Stimulated activated CD8-positive, alpha-beta memory T cell treated with anti-CD3 and anti-CD28 coated beads, Interleukin-15, amount 100 ng/mL, for 4 hours (primary cell): ENCODE data around the gene PRKAG2.
"Not testable (repeated sequence)": the region's sequence is repeated elsewhere in the genome, so short reads cannot be mapped to it uniquely, and the experiment has no call there.

Source experiments
- DNase-seq, 2 donors: peaks; one replicate each; pipeline ENCODE4 v3.0.0-alpha.2; 2020; ENCODE audit warnings: low read depth in 2 of 2

The PRKAG2 gene

DNA sequence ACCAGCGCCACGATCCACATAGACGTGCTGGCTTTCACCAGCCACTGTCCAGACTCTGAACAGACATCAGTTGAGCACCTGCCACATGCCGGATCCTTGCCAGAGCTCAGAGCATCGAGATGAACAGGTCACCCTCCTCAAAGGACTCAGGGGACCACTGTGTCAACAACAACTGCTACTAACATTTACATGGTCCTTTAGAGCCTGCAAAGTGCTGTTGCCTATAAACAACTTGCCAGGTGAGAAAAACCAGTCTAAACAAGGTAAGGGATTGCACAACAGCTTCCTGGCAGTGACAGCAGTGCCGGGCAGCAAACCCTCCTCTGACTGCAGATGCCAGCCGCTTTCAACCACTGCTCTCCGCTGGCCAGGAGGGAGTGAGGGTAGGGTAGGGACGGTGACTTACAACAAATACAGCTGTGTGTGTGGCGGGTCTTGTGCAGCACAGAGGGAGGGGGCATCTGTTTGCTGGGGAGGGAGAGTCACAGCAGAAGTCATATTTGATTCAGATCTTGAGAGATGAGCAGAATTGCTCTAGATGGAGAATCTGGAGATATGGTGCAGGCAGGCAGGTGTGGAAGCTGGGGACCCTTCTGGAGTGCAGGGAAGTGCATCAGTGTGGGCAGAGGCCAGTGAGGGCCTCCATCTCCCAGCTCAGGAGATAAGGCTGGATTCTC, 324.4 kb downstream of the PRKAG2 start:
- no peak for DNase-seq

DNA sequence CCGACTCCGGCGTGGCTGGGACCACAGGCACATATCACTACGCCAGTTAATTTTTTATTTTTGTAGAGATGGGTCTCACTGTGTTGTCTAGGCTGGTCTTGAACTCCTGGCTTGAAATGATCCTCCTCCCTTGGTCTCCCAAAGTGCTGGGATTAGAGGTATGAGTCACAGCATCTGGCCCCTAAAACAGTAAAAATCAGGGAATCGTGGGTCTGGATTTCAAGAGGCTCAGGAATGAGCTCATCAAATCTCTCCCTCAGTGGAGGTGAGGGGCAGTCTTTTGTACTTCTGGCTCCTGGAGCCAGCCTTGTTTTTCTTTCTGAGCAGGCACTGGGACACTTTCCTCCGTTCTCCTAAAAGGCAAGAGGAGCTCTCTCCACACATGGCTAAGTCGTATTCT, 325.1 kb downstream of the PRKAG2 start:
- DNase-seq = no peak

DNA sequence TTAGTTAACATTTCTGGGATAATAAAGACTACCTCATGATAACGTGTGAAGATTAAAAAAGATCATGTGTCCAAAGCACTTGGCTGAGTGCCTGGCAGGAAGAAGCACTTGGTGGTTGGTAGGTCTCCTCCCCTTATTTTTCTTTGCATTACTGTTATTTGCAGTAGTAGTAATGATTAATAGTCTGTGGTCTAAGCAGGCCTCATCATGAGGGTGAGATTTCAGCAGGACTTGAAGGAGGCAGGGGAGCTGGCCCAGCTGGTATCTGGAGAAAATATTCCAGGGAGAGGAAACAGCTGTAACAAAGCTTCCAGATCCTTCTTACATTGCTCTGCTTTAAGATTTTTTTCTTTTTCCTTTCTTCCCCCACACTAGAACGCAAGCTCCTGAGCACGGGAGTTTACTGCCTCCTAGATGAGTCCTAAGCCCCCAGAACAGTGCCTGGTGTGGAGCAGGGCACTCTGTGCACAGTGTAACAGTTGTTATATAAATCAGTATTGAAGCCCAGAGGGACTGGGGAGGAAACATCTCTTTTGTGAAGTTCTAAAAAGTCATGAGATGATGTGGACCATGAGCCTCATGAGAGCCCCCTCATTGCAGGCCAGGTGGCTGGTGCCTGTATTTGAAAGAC, 326.1 kb downstream of the PRKAG2 start:
- no peak for DNase-seq

DNA sequence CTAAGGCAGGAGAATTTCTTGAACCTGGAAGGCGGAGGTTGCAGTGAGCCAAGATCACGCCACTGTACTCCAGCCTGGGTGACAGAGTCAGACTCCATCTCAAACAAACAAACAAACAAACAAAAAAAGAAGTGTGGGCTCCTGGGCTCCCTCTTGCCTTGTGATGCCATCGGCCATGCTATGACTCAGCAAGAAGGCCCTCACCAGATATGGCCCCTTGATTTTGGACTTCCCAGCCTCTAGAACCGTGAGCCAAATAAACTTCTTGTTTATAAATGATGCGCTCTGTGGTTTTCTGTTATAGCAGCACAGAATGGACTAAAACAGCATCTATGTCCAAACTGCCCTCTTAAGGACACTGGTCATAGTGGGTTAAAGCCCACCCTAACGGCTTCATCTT, 327.3 kb downstream of the PRKAG2 start:
- no peak for DNase-seq

- DNase-seq = no peak
These were observed 327.8 kb downstream of the PRKAG2 start for GRCh38 chr7:151549083-151549482.

DNA sequence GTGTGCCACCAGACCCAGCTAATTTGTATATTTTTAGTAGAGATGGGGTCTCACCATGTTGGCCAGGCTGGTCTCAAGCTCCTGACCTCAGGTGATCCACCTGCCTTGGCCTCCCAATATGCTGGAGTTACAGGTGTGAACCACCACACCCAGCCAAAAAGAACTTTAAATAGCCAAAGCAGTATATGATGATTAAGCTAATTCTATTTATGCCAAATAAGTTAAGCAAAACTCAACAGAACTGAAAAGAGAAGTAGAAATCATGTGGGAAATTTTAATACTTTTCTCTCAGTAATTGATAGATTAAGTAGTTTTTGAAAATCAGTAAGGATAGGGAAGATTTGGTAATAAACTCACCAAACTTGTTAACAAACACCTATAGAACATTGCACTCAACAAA, 332.7 kb downstream of the PRKAG2 start:
- no peak for DNase-seq

DNA sequence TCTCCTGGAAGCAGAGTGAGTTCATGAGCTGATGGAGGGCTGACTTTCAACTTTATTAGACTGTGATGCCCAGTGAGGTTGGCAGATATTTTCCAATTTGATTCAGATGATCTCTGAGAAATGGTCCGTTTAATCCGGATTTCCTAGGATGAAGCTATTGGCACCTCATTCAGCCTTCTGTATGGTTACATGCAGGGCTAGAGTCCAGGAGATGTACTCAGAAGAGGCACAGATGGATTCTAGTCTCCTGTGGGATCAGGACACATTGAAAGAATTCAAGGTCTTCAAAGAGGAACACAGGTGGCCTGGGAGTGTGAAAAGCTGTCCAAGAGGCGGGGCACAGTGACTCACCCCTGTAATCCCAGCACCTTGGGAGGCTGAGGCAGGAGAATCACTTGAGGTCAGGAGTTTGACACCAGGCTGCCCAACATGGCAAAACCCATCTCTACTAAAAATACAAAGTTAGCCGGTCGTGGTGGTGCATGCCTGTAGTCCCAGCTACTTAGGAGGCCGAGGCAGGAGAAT, 334.2 kb downstream of the PRKAG2 start:
- DNase-seq = no peak

GRCh38 chr7:151541709-151542499, 335.0 kb downstream of the PRKAG2 start:
- DNase-seq = no peak

DNA sequence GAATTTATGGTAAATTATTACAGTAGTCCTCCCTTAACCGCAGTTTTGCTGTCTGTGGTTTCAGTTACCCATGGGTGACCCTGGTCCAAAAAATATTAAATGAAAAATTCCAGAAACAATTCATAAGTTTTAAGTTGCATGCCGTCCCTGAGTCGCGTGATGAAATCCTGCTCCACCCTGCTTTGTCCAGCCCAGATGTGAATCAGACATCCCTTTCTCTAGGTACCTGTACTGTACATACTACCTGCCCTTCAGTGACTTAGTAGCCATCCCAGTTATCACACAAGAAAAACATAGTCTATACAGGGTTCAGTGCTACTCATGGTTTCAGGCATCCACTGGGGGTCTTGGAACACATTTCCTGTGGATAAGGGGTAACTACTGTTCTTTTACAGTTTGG, 336.8 kb downstream of the PRKAG2 start:
- DNase-seq = no peak

GRCh38 chr7:151539088-151539671, 337.7 kb downstream of the PRKAG2 start:
- DNase-seq = no peak

DNA sequence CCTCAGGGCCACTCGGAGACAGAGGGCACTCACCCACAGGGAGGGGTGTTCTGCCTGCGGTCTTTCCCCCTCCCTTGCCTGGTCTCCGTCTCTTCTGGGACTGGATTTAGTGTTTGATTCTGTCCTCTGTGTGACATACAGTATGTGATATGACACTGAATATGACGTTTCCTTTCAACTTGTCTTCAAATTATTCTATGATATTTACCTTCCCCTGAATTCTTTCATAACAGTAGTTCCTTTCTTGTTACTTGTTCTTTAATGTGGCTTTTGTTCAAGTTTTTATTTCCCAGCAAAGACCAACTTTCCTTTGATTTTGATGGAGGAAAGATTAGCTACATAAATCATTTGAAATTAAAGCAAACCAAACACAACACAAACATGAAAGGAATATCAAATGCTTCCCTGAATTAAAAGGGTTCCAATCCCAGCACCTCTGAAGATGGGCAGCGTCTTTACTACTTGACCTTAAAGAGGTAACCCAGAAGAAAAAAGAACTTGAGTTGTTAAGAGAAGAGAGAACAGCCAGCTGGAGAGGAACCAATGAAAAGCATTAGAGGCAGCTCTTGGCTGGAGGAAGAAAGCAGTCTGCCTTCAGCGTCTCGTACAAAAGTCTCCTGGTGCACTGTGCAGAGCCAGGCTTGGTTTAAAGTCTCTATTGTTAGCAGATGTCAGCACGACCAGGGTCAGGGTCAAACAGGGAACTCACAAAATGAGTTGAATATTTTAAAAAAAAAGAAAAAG, 338.9 kb downstream of the PRKAG2 start:
- DNase-seq = no peak

DNA sequence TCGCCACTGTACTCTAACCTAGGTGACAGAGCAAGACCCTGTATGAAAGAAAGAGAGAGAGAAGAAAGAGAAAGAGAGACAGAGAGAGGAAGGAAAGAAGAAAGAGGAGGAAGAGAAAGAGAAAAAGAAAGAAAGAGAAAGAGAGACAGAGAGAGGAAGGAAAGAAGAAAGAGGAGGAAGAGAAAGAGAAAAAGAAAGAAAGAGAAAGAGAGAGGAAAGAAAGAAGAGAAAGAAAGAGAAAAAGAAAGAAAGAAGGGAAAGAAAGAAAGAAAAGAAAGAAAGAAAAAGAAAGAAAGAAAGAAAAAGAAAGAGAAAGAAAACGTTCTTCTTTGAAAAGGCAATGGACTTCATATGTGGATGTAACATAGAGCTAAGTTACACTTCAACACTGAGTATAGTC, 340.7 kb downstream of the PRKAG2 start:
- not testable (repeated sequence) for DNase-seq

DNA sequence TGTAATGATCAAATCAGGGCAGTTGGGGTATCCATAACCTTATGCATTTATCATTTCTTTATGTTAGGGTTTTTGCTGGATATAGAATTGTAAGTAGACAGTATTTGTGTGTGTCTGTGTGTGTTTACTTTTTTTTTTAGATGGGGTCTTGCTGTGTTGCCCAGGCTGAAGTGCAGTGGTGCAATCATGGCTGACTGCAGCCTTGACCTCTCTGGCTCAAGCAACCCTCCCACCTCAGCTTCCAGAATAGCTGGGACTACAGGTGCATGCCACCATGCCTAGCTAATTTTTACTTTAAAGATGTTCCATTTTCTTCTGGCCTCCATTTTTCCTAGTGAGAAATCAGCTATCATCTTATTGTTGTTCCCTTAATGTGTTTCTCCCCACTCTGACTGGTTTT, 347.1 kb downstream of the PRKAG2 start:
- no peak for DNase-seq

- no peak for DNase-seq
These were observed 352.1 kb downstream of the PRKAG2 start for GRCh38 chr7:151524845-151525244.

DNA sequence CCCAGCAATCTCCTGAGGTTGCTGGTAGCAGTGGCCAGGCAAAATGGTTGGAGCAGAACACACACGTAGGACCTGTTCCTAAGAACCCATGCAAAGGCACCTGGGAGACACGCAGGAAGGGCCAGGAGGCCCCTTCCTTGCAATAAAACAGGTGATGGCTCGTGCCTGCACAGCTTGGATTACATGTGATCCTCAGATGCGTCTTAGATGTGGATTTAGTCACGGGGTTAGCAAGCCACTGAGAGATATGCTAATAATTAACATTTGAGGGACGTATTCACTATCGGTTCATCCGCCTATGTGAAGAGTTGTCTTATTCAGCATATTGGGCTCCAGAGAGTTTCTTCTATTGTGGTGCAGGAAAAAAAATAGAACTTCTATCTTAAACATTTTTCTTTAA, 352.6 kb downstream of the PRKAG2 start:
- no peak for DNase-seq

DNA sequence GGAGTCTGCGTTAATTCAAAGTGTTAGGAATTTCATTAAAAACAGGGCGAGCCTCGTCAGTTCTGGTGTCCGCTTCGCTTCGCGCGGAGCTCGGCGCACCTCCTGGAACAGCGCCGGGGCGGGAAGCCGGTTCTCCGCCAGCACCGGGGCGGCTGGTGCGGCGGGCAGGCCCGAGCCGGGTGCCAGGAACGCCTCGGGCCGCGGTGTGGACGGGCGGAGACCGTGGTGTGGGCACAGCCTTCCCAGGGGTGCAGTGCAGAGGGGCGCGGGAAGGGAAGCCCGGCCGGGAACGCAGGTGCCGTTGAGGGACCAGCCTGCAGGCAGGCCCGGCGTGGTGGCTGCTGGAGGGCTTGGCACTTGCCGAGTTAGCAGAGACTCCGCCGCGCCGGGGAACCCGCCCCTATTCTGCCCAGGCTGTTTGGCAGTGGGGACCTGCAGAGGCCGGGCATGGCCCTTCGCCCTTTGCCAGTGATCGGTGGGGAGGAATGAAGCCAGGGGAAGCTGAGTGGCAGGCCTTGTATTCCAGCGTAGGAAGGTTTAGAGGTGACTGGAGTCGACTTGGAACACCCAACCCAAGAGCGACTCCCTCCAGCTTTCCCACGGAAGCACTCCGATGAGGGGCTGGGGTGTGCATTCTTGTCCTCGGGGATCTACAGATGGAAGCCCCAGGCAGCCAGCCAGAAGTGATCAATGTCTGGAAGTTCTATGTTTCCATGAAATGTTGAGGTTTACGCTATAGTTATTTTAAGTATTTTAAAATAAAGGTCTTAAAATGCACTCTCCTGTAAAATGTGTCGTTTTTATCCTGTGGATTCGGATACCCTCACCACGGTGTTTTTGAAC, 356.3 kb downstream of the PRKAG2 start:
- peak; percentile 10 to 11 for DNase-seq

DNA sequence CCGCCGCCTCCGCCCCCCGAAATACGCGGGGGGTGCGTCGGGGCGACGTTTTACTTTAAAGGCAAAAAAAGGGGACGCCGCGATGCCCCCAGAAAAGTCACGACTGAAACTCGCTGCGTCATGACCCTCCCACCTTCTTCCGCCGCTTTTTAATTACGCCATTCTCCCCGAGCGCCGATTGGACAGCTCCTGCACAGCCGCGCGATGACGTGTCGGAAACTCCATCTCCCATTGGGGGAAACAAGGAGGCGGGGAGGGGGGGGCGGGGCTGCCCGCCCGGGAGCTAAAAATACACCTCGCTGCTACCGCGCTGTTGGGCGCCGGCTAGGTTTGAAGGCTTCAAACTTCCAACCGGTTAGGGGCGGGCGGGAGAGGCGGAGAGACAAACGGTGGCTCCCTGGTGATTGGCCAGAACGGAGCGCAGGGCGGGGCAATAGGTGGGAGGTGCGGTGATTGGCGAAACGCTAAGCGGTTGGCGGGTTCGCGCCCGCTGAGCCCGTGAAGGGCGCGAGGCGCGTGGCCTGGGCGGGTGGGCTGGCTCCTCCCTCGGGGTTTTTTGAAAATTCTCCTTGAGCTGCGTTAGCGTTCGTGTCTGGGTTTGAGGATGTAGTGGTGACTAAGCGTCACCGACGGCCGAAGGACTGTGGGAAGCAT, 357.0 kb downstream of the PRKAG2 start, which contains the start of gene RHEB:
TSS of gene RHEB (minus strand) at position 131 of the 654 bp plus-strand sequence. CDS start 384 bp downstream, outside the sequence.
- DNase-seq = peak; percentile 98

GRCh38 chr7:151518947-151519764, 357.8 kb downstream of the PRKAG2 start:
- DNase-seq = peak; percentile 39 to 59
